DOHH2 (cell line): Measurements from ENCODE around the gene NKX3-2.

Experiments used
- H3F3A ChIP-seq: fragments of 200-600 bp; sonication (generic), shearing (Covaris generic); 2 replicates; pipeline ENCODE4 v1.6.0; 2016; ENCODE audit warnings: antibody characterized with exemption, mild to moderate bottlenecking; ENCODE audit not compliant: control insufficient read depth, insufficient read depth
- H3K27ac ChIP-seq: fragments of 200-600 bp; sonication (generic); 2 replicates; pipeline ENCODE4 v1.5.1; 2014; ENCODE audit warnings: low read depth, mild to moderate bottlenecking, low read length, moderate library complexity
- H3K27me3 ChIP-seq: fragments of 200-600 bp; sonication (generic); 2 replicates; pipeline ENCODE4 v1.6.1; 2014; ENCODE audit warnings: mild to moderate bottlenecking, low read length, mixed read lengths; ENCODE audit not compliant: control insufficient read depth
- H3K36me3 ChIP-seq: fragments of 200-600 bp; sonication (generic); 2 replicates; pipeline ENCODE4 v1.6.1; 2014; ENCODE audit warnings: mild to moderate bottlenecking, low read length, moderate library complexity, mixed read lengths; ENCODE audit not compliant: control insufficient read depth
- H3K4me1 ChIP-seq: fragments of 200-600 bp; sonication (generic); 2 replicates; pipeline ENCODE4 v1.6.1; 2014; ENCODE audit warnings: mild to moderate bottlenecking, low read length, mixed read lengths; ENCODE audit not compliant: control insufficient read depth
- H3K4me2 ChIP-seq: fragments of 200-600 bp; sonication (generic); 2 replicates; pipeline ENCODE4 v1.6.0; 2014; ENCODE audit warnings: mild to moderate bottlenecking, low read length, moderate library complexity
- H3K4me3 ChIP-seq: fragments of 200-600 bp; sonication (generic); 2 replicates; pipeline ENCODE4 v1.5.1; 2014; ENCODE audit warnings: mild to moderate bottlenecking, low read length, mixed read lengths
- H3K79me2 ChIP-seq: fragments of 200-600 bp; sonication (generic); 2 replicates; pipeline ENCODE4 v1.6.1; 2014; ENCODE audit warnings: mild to moderate bottlenecking, low read length, mixed read lengths; ENCODE audit not compliant: control insufficient read depth
- H3K9me2 ChIP-seq: fragments of 200-600 bp; sonication (generic); replicated peaks from 2 replicates; pipeline ENCODE4 v1.6.1; 2014; ENCODE audit warnings: mild to moderate bottlenecking, low read length, mixed read lengths; ENCODE audit not compliant: control insufficient read depth
- H3K9me3 ChIP-seq: fragments of 200-600 bp; sonication (generic); 2 replicates; pipeline ENCODE4 v1.6.1; 2014; ENCODE audit warnings: antibody characterized with exemption, low read length, mixed read lengths; ENCODE audit not compliant: control insufficient read depth, insufficient read depth
- H4K20me1 ChIP-seq: fragments of 200-600 bp; sonication (generic); 2 replicates; pipeline ENCODE4 v1.6.0; 2014; ENCODE audit warnings: low read depth, mild to moderate bottlenecking, antibody characterized with exemption, low read length, moderate library complexity; ENCODE audit not compliant: control insufficient read depth, insufficient read depth
- CTCF ChIP-seq: fragments of 200-600 bp; sonication (generic); IDR thresholded peaks from one replicate; pipeline ENCODE4 v1.5.1; 2014; ENCODE audit warnings: antibody characterized with exemption, mild to moderate bottlenecking, low read depth, low read length; ENCODE audit not compliant: poor library complexity, severe bottlenecking
- EZH2phosphoT487 ChIP-seq: fragments of 200-600 bp; sonication (generic); IDR thresholded peaks from 2 replicates; pipeline ENCODE4 v1.6.1; 2017; ENCODE audit warnings: borderline replicate concordance, mild to moderate bottlenecking, antibody characterized with exemption, low read length, moderate library complexity, mixed read lengths

Gene NKX3-2

DNA sequence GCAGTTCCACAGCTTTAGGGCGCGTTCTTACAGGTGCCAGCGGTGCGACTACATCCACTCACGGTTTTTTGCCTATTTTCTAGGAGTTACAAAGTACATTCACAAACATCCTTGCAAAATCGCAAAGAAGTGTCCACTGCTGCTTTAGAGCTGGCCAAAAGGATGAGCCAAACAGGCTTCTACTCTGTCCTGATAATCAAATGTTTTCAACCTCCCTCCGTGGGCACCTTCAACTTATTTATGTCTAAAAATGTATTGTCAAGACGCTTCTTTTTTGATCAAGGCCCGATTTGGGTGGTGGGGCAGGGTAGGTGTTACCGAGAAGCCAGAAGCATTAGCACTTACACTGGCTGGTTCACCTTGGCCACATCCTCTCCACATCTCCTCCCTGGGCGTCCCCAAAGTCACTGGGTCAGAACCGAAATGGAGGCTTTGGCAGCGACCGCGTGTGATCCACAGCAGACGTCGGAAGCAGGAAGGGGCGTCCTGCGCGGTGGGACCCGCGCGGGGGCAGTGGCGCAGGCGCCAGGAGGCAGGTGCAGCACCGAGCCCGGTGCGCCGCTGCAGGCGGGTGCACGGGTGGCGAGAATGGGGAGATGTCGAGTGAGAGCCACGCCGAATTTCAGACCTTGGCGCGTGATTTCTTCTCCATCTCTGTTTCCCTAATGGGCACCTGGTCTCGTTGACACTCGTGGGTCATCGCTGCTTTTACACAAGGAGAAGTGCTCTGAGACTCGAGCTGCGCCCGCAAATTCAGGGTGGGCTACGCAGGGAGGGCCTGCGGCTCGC lies 16.9 kb downstream of the NKX3-2 start:
- no peaks in the 10 kb centered on the region for H3F3A ChIP-seq
- no peaks in the 10 kb centered on the region for H3K79me2 ChIP-seq
- no peaks in the 10 kb centered on the region for H3K9me2 ChIP-seq
- peaks cover 18% of the 10 kb centered on the region for H3K4me1 ChIP-seq
- TF ChIP-seq CTCF (no peak), EZH2phosphoT487 (no peak; the same call in 1 of the 2 replicates)
- H3K27ac ChIP-seq, result no peak overlapping the region
- no peaks in the 10 kb centered on the region for H4K20me1 ChIP-seq
- H3K9me3 ChIP-seq, result peaks cover 3% of the 10 kb centered on the region; the same call in 1 of the 2 replicates
- H3K4me2 ChIP-seq, result peak overlapping the region; percentile 44
- peak overlapping the region; percentile 20; the same call in 1 of the 2 replicates for H3K4me3 ChIP-seq
- H3K36me3 ChIP-seq, result no peaks in the 10 kb centered on the region
- peaks cover 57% of the 10 kb centered on the region for H3K27me3 ChIP-seq

DNA sequence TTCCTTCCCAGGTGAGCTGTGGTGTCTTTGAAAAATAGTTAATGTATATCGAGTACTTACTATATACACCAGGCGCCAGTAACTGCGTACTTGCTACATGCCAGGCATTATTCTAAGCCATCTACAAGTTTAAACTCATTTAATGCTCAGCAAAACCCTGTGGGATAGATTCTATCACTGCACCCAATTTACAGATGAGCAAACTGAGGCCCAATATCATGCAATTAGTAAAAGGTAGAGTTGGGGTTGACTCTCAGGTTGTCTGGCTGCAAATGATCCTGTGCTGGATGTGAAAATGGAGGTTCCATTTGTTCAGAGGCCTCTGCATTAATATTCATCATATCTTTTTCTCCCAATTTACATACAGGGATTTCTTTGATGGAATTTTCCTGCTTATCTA lies 17.6 kb downstream of the NKX3-2 start:
- no peak overlapping the region for H3K4me2 ChIP-seq
- H3K4me3 ChIP-seq, result no peak overlapping the region
- TF ChIP-seq EZH2phosphoT487 (no peak), CTCF (no peak)
- H3K36me3 ChIP-seq, result no peaks in the 10 kb centered on the region
- H3K27ac ChIP-seq, result no peak overlapping the region
- no peaks in the 10 kb centered on the region for H3F3A ChIP-seq
- no peaks in the 10 kb centered on the region for H3K79me2 ChIP-seq
- peaks cover 55% of the 10 kb centered on the region for H3K27me3 ChIP-seq
- no peaks in the 10 kb centered on the region for H4K20me1 ChIP-seq
- H3K9me2 ChIP-seq, result no peaks in the 10 kb centered on the region
- peaks cover 3% of the 10 kb centered on the region; the same call in 1 of the 2 replicates for H3K9me3 ChIP-seq
- peaks cover 18% of the 10 kb centered on the region for H3K4me1 ChIP-seq

- Histone ChIP-seq H3K27ac (no peak overlapping the region), H3K9me2 (no peaks in the 10 kb centered on the region), H3K27me3 (peaks cover 54% of the 10 kb centered on the region), H3K9me3 (peaks cover 3% of the 10 kb centered on the region; the same call in 1 of the 2 replicates), H3F3A (no peaks in the 10 kb centered on the region), H3K4me2 (no peak overlapping the region), H3K4me1 (peaks cover 18% of the 10 kb centered on the region), H4K20me1 (no peaks in the 10 kb centered on the region), H3K79me2 (no peaks in the 10 kb centered on the region), H3K36me3 (no peaks in the 10 kb centered on the region), H3K4me3 (no peak overlapping the region)
- TF ChIP-seq CTCF, result no peak
- no peak for TF ChIP-seq EZH2phosphoT487
Observed at GRCh38 chr4:13525606-13526281, 18.6 kb downstream of the NKX3-2 start.
